ENCODE data around the gene ARHGAP36. TPM values are rescaled to one million over a fixed set of nuclear protein-coding genes. Genes with fewer than 3 reads are reported as not detected.

Gene ARHGAP36
- total and polyA plus RNA-seq, 2 of the 8 experiments (the other 6 are each of a cell fraction or from before 2014, with no cell fraction given): 0.32 to 0.38 TPM

Other genes with a start within 250 kb of the ARHGAP36 start
- 10.9 and 12.3 TPM in 2 replicates for gene ENOX2, start 155.1 kb upstream of the ARHGAP36 start, total RNA-seq (2021; fragmentation: NEBNext Ultra II Directional; extraction: Animal tissue kit (Norgen Biotek cat#: 25700))
- 3.9 and 4.5 TPM in 2 replicates for gene ENOX2, start 155.1 kb upstream of the ARHGAP36 start, polyA plus RNA-seq (2011; rRNA removed)
- 23.0 and 23.1 TPM in 2 replicates for gene IGSF1, start 231.0 kb downstream of the ARHGAP36 start, total RNA-seq (2021; fragmentation: NEBNext Ultra II Directional; extraction: Animal tissue kit (Norgen Biotek cat#: 25700))
- gene IGSF1, start 231.0 kb downstream of the ARHGAP36 start, polyA plus RNA-seq (2011; rRNA removed): 24.3 and 39.9 TPM in 2 replicates